HG03045 (cell line): Measurements from ENCODE around the gene ENTPD8.

Experiments used
- ATAC-seq: cut with Tn5 transposase; IDR thresholded peaks from one replicate; pipeline ENCODE4 v1.9.1; 2021; ENCODE audit warnings: mild to moderate bottlenecking, moderate library complexity; ENCODE audit not compliant: unreplicated experiment

The ENTPD8 gene

DNA sequence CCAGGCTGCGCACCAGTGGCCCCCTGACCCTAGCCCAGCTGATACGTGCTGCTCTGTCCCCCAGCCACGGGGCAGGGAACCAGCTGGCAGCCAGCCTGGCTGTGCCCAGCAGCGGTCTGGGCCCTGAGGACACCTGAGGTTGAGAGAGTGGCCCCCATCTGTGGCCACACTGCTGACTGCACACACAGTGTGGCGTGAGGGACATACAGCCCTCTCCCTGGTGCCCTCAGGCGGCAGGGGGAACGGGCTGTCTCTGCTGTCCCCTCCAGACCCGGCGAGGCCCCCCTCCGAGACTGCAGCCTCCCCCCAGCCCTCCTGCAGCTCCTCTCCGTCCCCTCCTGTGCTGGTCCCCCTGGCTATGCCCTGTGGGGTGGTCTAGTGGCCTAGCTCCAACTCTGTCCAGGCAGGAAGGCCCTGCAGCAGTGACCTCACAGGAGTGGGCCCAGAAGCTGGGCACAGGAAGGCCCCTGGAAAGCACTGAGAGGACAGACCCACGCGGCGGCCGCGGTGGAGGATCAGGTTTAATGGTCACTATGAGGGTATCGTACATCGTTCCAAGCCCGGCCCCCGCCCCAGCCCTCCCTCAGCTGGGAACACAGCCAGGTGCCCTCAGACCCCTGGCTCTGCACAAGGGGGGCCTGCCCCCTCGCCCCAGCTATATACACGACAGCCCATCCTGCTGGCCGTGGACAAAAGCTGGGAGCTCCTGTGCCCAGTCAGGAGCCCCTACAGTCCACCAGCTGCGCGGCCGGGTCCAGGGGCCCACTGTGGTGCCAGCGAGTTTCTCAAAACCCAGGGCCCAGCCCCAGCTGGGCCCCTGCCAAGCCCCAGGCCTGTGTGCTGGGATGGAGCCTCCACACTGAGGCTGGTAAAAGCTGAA, 6.8 kb upstream of the ENTPD8 start:
- ATAC-seq = no peak

DNA sequence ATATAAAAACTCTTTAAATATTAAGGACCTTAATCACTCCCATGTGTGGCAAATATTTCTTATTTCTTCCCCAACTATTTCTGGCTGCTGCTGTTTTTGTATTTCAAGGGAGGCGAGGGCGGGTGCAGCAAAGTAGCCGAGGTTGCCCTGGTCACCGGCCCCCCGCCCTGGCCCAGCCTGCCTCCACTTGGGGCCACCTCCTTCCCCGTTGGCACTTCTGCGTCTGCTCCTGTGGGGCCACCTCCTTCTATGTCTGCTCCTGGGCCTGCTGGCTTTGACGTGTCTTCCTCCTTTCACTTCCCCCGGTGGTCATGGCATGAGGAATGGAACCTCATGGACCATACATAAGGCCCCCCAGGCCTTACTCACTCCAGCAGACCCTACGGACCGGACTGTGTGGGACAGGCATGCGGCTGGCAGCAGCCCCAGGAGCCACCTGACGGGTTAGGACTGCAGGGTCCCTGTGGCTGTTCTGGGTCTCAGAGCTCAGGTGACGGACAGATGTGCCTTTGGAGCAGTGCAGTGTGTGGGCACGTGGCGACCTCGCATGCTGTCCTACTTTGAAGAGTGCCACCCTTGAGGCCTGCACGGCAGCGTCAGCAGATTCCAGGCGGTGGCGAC, 5.8 kb upstream of the ENTPD8 start:
- no peak for ATAC-seq

DNA sequence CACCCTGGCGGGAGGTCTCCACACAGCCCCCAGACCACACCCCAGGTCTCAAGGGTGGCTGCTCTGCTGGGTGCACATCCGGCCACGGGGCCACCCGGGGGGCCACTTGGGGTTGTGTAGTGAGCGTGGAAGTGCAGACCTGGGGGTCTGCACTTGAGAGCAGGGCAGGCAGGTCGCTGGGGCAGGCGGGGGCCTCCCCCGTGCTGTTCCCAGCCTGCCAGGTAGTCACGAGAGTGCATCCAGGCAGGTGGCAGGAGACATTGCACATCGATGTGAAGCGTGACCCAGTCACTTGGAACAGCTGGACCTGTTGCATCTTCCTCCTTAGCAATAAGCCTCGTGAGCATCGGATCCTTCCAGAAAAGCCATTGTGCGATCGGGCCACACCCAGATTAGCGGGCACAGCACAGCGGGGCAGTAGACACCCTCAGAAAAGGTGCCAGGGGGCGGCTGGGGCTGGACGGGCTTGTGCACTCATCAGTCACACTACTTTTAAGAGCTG, 4.8 kb upstream of the ENTPD8 start:
- ATAC-seq = no peak

GRCh38 chr9:137445275-137445807, 4.2 kb upstream of the ENTPD8 start:
- ATAC-seq = peak; percentile 56

DNA sequence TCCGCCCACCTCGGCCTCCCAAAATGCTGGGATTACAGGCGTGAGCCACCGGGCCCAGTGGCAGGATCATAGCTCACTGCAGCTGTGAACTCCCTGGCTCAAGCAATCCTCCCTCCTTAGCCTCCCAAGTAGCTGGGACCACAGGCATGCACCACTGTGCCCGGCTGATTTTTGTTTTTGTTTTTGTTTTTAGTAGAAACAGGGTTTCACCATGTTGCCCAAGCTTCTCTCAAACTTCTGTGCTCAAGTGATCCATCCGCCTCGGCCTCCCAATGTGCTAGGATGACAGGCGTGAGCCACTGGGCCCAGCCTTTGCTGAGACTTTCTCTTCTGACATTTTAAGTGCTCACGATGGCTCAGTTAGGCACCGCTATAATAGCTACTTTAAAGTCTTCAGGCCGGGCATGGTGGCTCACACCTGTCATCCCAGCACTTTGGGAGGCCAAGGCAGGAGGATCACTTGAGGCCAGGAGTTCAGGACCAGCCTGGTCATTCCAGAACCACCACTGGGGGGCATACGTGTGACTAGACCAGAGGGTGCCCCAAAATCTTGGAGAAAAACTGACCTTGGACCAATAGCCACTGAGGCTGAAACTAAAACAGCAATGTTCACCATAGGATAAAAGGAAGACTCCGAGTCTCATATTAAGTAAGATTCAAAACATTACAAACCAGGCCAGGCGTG, 3.1 kb upstream of the ENTPD8 start:
- ATAC-seq = no peak

- no peak for ATAC-seq
These were observed 771 bp upstream of the ENTPD8 start for GRCh38 chr9:137441935-137442321.

DNA sequence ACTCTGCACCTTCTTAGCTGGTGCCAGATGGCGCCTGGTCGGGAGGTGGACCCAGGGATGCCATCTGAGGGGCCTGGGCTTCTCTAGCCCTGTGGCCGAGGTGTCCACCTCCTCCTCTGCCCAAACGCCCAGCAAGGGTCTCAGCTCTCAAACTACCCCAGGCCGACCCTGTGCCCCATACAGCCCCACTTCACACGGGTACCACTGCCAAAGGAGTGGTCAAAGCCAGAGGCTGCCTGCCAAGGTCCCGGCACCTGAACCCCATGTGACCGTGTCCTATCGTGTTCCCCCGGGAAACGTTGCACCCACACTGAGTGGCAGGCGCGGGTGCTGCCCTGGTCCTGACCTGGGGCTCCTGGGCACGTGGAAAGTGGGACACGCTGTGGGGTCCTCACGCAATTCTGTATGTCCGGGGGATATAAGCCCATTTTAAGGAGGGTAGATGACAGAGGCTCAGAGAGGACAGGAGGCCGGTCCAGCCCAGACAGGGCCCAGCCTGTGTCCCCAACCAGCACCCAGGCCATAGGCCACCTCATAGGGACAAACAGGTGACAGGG, 1.9 kb downstream of the ENTPD8 start:
- no peak for ATAC-seq

GRCh38 chr9:137438591-137439157, 2.5 kb downstream of the ENTPD8 start:
- ATAC-seq = no peak

GRCh38 chr9:137437691-137438590, 3.2 kb downstream of the ENTPD8 start:
- no peak for ATAC-seq

- ATAC-seq = no peak
These were observed 4.2 kb downstream of the ENTPD8 start for GRCh38 chr9:137436761-137437600.

GRCh38 chr9:137435980-137436760, 5.0 kb downstream of the ENTPD8 start:
- no peak for ATAC-seq

DNA sequence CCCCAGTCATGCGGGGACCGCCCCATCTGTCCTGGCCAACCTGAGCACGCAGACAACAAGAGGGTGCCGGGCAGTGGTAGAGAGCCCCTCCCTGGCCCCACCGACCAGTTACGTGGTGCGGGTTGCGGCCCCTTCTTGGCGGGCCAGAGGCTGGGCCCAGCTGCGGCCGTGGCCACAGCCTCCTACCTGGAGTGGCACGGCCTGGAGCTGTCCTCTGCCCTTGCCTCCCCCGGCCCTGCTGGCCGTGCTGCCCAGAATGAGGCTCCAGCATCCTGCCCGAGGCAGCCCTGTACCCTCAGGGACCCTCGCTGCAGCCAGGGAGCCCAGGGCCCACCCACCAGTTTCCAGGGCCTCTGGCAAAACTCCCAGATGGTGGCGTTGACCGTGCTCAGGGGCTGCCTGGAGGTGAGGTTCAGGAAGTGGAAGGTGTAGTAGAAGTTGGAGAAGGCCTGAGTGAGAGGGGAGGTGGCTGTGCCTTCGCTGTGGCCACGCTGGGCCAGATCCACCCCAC, 5.7 kb downstream of the ENTPD8 start:
- ATAC-seq = no peak

GRCh38 chr9:137434498-137435380, 6.4 kb downstream of the ENTPD8 start:
- ATAC-seq = no peak

GRCh38 chr9:137433916-137434431, 7.2 kb downstream of the ENTPD8 start:
- ATAC-seq = no peak

- ATAC-seq = no peak
These were observed 7.7 kb downstream of the ENTPD8 start for GRCh38 chr9:137433349-137433915.

GRCh38 chr9:137432687-137433348, 8.3 kb downstream of the ENTPD8 start:
- ATAC-seq = no peak
